H1 (cell line): Measurements from ENCODE around the gene ZNF687. TPM values are rescaled to one million over a fixed set of nuclear protein-coding genes. Genes with fewer than 3 reads are reported as not detected.

Experiments used
- CTCF ChIA-PET: fragments of 300-600 bp; sonication (Branson Sonifier 250); formaldehyde crosslinking; loops from one replicate; lab custom pipeline; 2021; ENCODE audit not compliant: partially characterized antibody; lab: Charles Lee
- POLR2A ChIA-PET: fragments of 300-600 bp; sonication (Branson Sonifier 250); formaldehyde crosslinking; loops from one replicate; lab custom pipeline; 2021; ENCODE audit warnings: inconsistent platforms; ENCODE audit not compliant: partially characterized antibody; lab: Charles Lee
- DNase-seq, 2 experiments: peaks; one replicate each; pipeline versions ENCODE4 v3.0.0 to v3.0.0-alpha.2; 2010 to 2022; ENCODE audit warnings: low spot score in 2 of 2, low read depth in 1 of 2, mixed read lengths in 1 of 2
- FAIRE-seq: peaks from 2 replicates; lab custom pipeline; 2011; peaks lifted over from hg19 to GRCh38; lab: Jason Lieb, UNC
- H2AFZ ChIP-seq: 2 replicates; pipeline ENCODE4 v1.8.1; 2012; ENCODE audit warnings: low read length, inconsistent platforms
- H2AK5ac ChIP-seq: 2 replicates; pipeline ENCODE4 v1.6.1; 2013; ENCODE audit warnings: low read depth, low read length
- H2BK120ac ChIP-seq: replicated peaks from 2 replicates; pipeline ENCODE3; 2013; ENCODE audit warnings: low read depth, low read length, inconsistent platforms
- H2BK12ac ChIP-seq: 2 replicates; pipeline ENCODE4 v1.6.1; 2013; ENCODE audit warnings: low read depth, low read length
- H2BK15ac ChIP-seq: 2 replicates; pipeline ENCODE4 v1.6.1; 2013; ENCODE audit warnings: low read length
- H2BK20ac ChIP-seq: 2 replicates; pipeline ENCODE4 v1.6.1; 2013; ENCODE audit warnings: low read length
- H2BK5ac ChIP-seq: 2 replicates; pipeline ENCODE4 v1.6.1; 2013; ENCODE audit warnings: low read depth, low read length
- H3K14ac ChIP-seq: 2 replicates; pipeline ENCODE4 v1.6.1; 2013; ENCODE audit warnings: inconsistent platforms; ENCODE audit not compliant: insufficient read length
- H3K18ac ChIP-seq: 2 replicates; pipeline ENCODE4 v1.6.1; 2013; ENCODE audit warnings: low read length; ENCODE audit errors: extremely low read depth
- H3K23ac ChIP-seq: 2 replicates; pipeline ENCODE4 v1.6.1; 2013; ENCODE audit warnings: inconsistent platforms; ENCODE audit not compliant: insufficient read length
- H3K23me2 ChIP-seq: 2 replicates; pipeline ENCODE4 v1.6.1; 2013; ENCODE audit warnings: low read depth, low read length
- H3K27ac ChIP-seq: 2 replicates; pipeline ENCODE4 v1.6.1; 2011; ENCODE audit warnings: low read depth, low read length, inconsistent platforms
- H3K27me3 ChIP-seq, 4 experiments: replicated peaks in 1 of 4; 1 replicate in 1 of 4; 2 replicates in 3 of 4; pipeline versions ENCODE4 v1.6.1 to v1.8.1; 2011 to 2013; ENCODE audit warnings: low read length in 3 of 4, mild to moderate bottlenecking in 3 of 4, inconsistent platforms in 2 of 4, mixed read lengths in 2 of 4, moderate library complexity in 1 of 4; ENCODE audit not compliant: control insufficient read depth in 3 of 4, insufficient read depth in 3 of 4; ENCODE audit errors: extremely low read depth in 1 of 4
- H3K36me3 ChIP-seq, 4 experiments: 2 replicates each; pipeline versions ENCODE4 v1.6.1 to v1.8.1; 2011 to 2013; ENCODE audit warnings: mild to moderate bottlenecking in 4 of 4, low read length in 3 of 4, moderate library complexity in 2 of 4, control low read depth in 1 of 4, inconsistent platforms in 1 of 4; ENCODE audit not compliant: insufficient read depth in 4 of 4, control insufficient read depth in 2 of 4
- H3K4ac ChIP-seq: replicated peaks from 2 replicates; pipeline ENCODE3; 2013; ENCODE audit warnings: low read length, low read depth, mixed read lengths, inconsistent platforms; ENCODE audit not compliant: insufficient read length
- H3K4me1 ChIP-seq, 4 experiments: replicated peaks in 1 of 4; 1 replicate in 1 of 4; 2 replicates in 3 of 4; pipeline versions ENCODE4 v1.6.1 to v1.8.1; 2011 to 2013; ENCODE audit warnings: low read length in 3 of 4, inconsistent platforms in 2 of 4, mixed read lengths in 1 of 4; ENCODE audit not compliant: insufficient read depth in 4 of 4, control insufficient read depth in 3 of 4
- H3K4me2 ChIP-seq, 2 experiments: 2 replicates each; pipeline versions ENCODE4 v1.6.1 to v1.8.1; 2011 to 2013; ENCODE audit warnings: low read depth in 2 of 2, low read length in 2 of 2, control low read depth in 1 of 2, inconsistent platforms in 1 of 2, mild to moderate bottlenecking in 1 of 2; ENCODE audit not compliant: insufficient read depth in 1 of 2
- H3K4me3 ChIP-seq, 4 experiments: fragments of 200-600, 300-600 bp in 1 of 4; sonication (generic), shearing (Covaris generic), sonication (Bioruptor Twin) in 1 of 4; 2 replicates each; pipeline versions ENCODE4 v1.5.1 to v1.8.1; 2011 to 2016; ENCODE audit warnings: low read length in 4 of 4, low read depth in 3 of 4, control low read depth in 2 of 4, inconsistent platforms in 2 of 4, mild to moderate bottlenecking in 2 of 4, mixed read lengths in 1 of 4, moderate library complexity in 1 of 4; ENCODE audit not compliant: insufficient read depth in 2 of 4; ENCODE audit errors: extremely low read depth in 1 of 4
- H3K56ac ChIP-seq: replicated peaks from 2 replicates; pipeline ENCODE3; 2013; ENCODE audit warnings: low read depth, mild to moderate bottlenecking, mixed read lengths, low read length, inconsistent platforms; ENCODE audit not compliant: insufficient read length
- H3K79me1 ChIP-seq: 2 replicates; pipeline ENCODE4 v1.6.1; 2013; ENCODE audit warnings: low read depth, low read length, control low read depth
- H3K79me2 ChIP-seq, 2 experiments: 2 replicates each; pipeline versions ENCODE4 v1.6.1 to v1.8.1; 2012 to 2013; ENCODE audit warnings: low read length in 2 of 2, mild to moderate bottlenecking in 2 of 2, inconsistent platforms in 1 of 2; ENCODE audit not compliant: insufficient read depth in 2 of 2, control insufficient read depth in 1 of 2
- H3K9ac ChIP-seq, 4 experiments: replicated peaks in 1 of 4; 1 replicate in 1 of 4; 2 replicates in 3 of 4; pipeline versions ENCODE4 v1.6.1 to v1.8.1; 2011 to 2013; ENCODE audit warnings: low read depth in 3 of 4, low read length in 3 of 4, control low read depth in 2 of 4, mild to moderate bottlenecking in 2 of 4, moderate library complexity in 2 of 4, inconsistent platforms in 1 of 4; ENCODE audit errors: extremely low read depth in 1 of 4
- H3K9me3 ChIP-seq, 2 experiments: 2 replicates each; pipeline versions ENCODE4 v1.6.1 to v1.8.1; 2012 to 2013; ENCODE audit warnings: mild to moderate bottlenecking in 2 of 2, moderate library complexity in 2 of 2, control low read depth in 1 of 2, inconsistent platforms in 1 of 2, low read depth in 1 of 2, low read length in 1 of 2, mixed read lengths in 1 of 2; ENCODE audit not compliant: insufficient read depth in 2 of 2
- H4K20me1 ChIP-seq, 2 experiments: replicated peaks in 1 of 2; 2 replicates each; pipeline versions ENCODE3 to v1.8.1; 2011 to 2013; ENCODE audit warnings: inconsistent platforms in 2 of 2, low read length in 2 of 2, mild to moderate bottlenecking in 1 of 2; ENCODE audit not compliant: insufficient read depth in 2 of 2, control insufficient read depth in 1 of 2
- H4K5ac ChIP-seq: 2 replicates; pipeline ENCODE4 v1.6.1; 2013; ENCODE audit warnings: low read length, low read depth, mixed read lengths, inconsistent platforms; ENCODE audit not compliant: insufficient read length
- H4K8ac ChIP-seq: 2 replicates; pipeline ENCODE4 v1.8.0; 2013; ENCODE audit warnings: mild to moderate bottlenecking, moderate library complexity, low read length, inconsistent platforms; ENCODE audit not compliant: insufficient read depth; ENCODE audit errors: extremely low read depth
- H4K91ac ChIP-seq: replicated peaks from 2 replicates; pipeline ENCODE3; 2013; ENCODE audit warnings: low read length, mixed read lengths, inconsistent platforms; ENCODE audit not compliant: insufficient read length
- WGBS, 2 experiments: shearing (Covaris generic) in 1 of 2; methylation state at CpG; one replicate each; pipeline versions ENCODE4 v1.1.6 to v1.1.7; 2013 to 2015; ENCODE audit warnings: low lambda C conversion rate in 2 of 2, mixed read lengths in 2 of 2, inconsistent platforms in 1 of 2, low coverage in 1 of 2, missing lambda C conversion rate in 1 of 2; ENCODE audit not compliant: insufficient replicate concordance in 2 of 2, insufficient coverage in 1 of 2, insufficient read length in 1 of 2; ENCODE audit errors: extremely low coverage in 1 of 2, missing lambda C conversion rate in 1 of 2; 5-methylcytosine and 5-hydroxymethylcytosine counted together
- polyA plus RNA-seq, 7 experiments: library from polyadenylated mRNA; depleted of rRNA in 3 of 7; stranded (reverse) in 5 of 7; unstranded in 2 of 7; fragments of >200 nt in 5 of 7; fragments of 200-250 nt in 2 of 7; gene quantifications; 1 replicate in 5 of 7; 2 replicates in 1 of 7; 4 replicates in 1 of 7; pipeline versions ENCODE4 v1.2.1 to v1.2.3, GENCODE V29; 2011 to 2013; ENCODE audit warnings: missing spikeins in 2 of 7, mixed read lengths in 2 of 7
- total RNA-seq: library from RNA; stranded (reverse); fragmentation: NEBNext Ultra II Directional; extraction: Animal tissue kit (Norgen Biotek cat#: 25700); gene quantifications from 2 replicates; pipeline ENCODE4 v1.2.1, GENCODE V29; 2021

Gene ZNF687
- total and polyA plus RNA-seq, 2 of the 8 experiments (the other 6 are each of a cell fraction or from before 2014, with no cell fraction given), result 45.9 to 69.9 TPM

GRCh38 chr1:151326619-151327222, 44.6 kb downstream of the ZNF687 start:
- no peak overlapping the region for H2AK5ac ChIP-seq
- H3K79me1 ChIP-seq, result 0 out of 2 replicates have a peak, but pooled peaks cover 2% of the 10 kb centered on the region
- H3K23ac ChIP-seq, result no peak overlapping the region
- no peaks in the 10 kb centered on the region for H3K9me3 ChIP-seq
- no peak overlapping the region; the same call in 1 of the 2 replicates for H2AFZ ChIP-seq
- H3K9ac ChIP-seq, result peak overlapping the region; percentile 9 to 81 (median 48)
- CTCF ChIA-PET, result interaction anchor here (0.6 to 11.1 kb wide), 7 partner anchors 13 to 170 kb away, joined by 3 to 79 read pairs (median 3); no protein-coding TSS in a partner anchor
- no peak overlapping the region for H2BK15ac ChIP-seq
- H4K91ac ChIP-seq, result no peak overlapping the region
- no peak overlapping the region for H4K5ac ChIP-seq
- peaks cover 2 to 8% (median 5%) of the 10 kb centered on the region in 4 experiments; a peak in 5 of 7 replicates for H3K4me1 ChIP-seq
- no peak overlapping the region for H4K8ac ChIP-seq
- peaks cover 13% of the 10 kb centered on the region for H3K23me2 ChIP-seq
- H3K18ac ChIP-seq, result peak overlapping the region; percentile 48
- no peaks in the 10 kb centered on the region for H4K20me1 ChIP-seq
- H3K4me3 ChIP-seq, result peak overlapping the region; percentile 67 to 87 (median 79)
- H2BK12ac ChIP-seq, result no peak overlapping the region
- H3K14ac ChIP-seq, result no peak overlapping the region
- no peak overlapping the region for H3K56ac ChIP-seq
- POLR2A ChIA-PET, result interaction anchor here (1.1 to 5.9 kb wide), 17 partner anchors 9 to 213 kb away, joined by 3 to 46 read pairs (median 12); partner anchors contain the start of genes PSMB4, RFX5, SELENBP1 and TUFT1
- peak overlapping the region; percentile 82 to 88 for H3K4me2 ChIP-seq
- WGBS, 2 experiments, result 8% methylated on average over 12 of the region's 12 CpGs; no CpG with 5 or more reads in 1 of the 2 experiments
- FAIRE-seq (no peak), DNase-seq (no peak)
- no peak overlapping the region for H2BK120ac ChIP-seq
- no peak overlapping the region for H2BK20ac ChIP-seq
- peaks cover 0 to 16% of the 10 kb centered on the region in 2 experiments; a peak in 3 of 4 replicates for H3K79me2 ChIP-seq
- 0 out of 2 replicates have a peak overlapping the region, but pooled peaks have one; percentile 82 for H2BK5ac ChIP-seq
- H3K27me3 ChIP-seq, result no peaks in the 10 kb centered on the region
- H3K4ac ChIP-seq, result no peak overlapping the region
- H3K36me3 ChIP-seq, result peaks cover 3 to 7% (median 4%) of the 10 kb centered on the region in 4 experiments; a peak in 5 of 8 replicates
- no peak overlapping the region for H3K27ac ChIP-seq
